ENCODE results near the gene RALGAPB.

The RALGAPB gene

DNA sequence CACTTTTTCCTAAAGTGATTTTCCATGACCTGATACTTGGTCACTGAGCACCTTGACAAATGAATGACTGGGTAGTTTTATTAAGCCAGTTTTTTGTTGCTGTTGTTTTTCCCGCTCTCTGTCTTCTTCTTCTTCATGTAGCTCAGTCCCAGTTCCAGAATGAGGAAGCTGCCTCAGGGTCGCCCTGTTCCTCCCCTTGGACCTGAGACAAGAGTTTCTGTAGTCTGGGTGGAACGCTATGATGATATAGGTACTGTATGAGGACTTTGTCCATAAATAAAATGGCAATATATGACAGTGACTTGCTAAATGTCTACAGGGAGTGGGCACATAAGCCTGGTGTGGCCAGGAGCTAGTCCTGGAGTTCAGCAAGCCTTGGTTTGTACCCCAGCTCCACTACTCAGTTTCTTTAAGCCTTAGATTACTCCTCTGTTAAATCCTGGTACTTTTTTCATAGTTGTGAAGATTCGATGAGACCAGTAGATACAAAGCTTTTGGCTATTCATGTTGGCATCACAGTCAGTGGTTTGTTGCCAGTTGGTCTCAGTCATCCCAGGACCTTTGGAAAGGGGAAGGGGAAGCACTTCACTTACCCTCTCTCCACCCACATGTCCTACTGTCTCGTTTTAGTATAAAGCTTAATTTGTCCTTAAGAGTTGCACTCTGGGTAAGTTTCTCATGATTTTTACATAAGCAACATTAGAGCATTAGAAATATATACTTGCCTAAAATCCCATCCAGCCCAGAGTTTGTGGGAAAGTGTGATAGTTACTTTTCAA lies 97.3 kb downstream of the RALGAPB start:
- TF ChIP-seq, protein P1, sequence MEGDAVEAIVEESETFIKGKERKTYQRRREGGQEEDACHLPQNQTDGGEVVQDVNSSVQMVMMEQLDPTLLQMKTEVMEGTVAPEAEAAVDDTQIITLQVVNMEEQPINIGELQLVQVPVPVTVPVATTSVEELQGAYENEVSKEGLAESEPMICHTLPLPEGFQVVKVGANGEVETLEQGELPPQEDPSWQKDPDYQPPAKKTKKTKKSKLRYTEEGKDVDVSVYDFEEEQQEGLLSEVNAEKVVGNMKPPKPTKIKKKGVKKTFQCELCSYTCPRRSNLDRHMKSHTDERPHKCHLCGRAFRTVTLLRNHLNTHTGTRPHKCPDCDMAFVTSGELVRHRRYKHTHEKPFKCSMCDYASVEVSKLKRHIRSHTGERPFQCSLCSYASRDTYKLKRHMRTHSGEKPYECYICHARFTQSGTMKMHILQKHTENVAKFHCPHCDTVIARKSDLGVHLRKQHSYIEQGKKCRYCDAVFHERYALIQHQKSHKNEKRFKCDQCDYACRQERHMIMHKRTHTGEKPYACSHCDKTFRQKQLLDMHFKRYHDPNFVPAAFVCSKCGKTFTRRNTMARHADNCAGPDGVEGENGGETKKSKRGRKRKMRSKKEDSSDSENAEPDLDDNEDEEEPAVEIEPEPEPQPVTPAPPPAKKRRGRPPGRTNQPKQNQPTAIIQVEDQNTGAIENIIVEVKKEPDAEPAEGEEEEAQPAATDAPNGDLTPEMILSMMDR (IDR thresholded peaks at IDR 0.05; ENCODE audit: insufficient read depth, low read depth, low read length, missing control alignments) = no peak
- no peak overlapping the region for H3K4me3 ChIP-seq (ENCODE audit: low read length)
- no peak for DNase-seq (ENCODE audit: low read depth)

DNA sequence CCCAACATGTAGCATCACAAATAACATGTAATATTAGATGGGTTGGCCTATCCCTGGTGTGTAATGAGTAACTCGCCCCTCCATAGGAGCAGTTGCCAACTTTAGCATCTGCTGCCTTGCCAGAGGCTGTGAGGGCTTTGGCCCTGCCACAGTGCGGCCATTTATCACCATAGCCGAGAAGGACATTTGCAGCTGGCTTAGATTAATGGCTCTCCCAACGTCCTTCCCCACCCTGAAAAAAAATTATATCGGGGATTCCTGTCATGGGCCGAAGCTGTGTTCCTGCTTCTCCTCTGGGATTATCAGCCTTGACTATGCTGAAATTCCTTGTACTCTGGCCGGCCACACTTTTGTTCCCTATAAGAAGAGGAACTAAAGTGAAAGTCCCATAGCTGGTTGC lies 100.8 kb downstream of the RALGAPB start:
- DNase-seq (ENCODE audit: low read depth) = no peak
- no peak overlapping the region for H3K4me3 ChIP-seq (ENCODE audit: low read length)
- TF ChIP-seq, protein P1 (IDR thresholded peaks at IDR 0.05; ENCODE audit: insufficient read depth, low read depth, low read length, missing control alignments) = no peak

DNA sequence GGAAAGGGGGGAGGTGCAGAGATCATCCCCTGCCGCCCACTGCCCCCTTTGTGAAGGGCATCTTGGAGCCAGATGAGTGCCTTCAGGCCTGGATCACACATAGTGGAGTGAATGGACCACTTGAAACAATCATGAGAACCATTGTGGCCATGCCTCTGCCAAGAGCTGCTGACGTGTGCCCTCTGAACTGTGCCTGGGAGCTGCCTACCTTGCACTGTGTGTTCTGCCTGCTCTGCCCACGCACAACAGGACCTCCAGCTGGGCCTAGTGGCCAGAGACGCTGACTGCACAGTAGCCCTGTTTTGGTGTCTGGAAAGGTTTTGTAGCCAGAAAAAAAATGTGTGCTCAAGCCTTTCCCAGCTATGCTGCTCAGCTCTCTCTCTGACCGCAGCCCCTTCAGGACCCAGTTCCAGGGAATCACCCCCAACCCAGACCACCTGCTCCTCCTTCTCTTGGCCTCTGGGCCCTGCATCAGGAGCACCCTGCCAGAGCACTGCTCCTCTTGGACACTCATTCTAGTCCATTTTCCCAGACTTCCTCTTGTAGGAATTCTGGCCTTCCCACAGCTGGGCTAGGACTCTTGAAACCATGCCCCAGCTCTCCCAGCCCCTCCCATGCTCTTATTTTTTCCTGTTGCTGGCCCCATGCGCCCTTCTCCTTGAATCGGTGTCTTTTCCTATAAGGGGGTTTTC lies 106.7 kb downstream of the RALGAPB start:
- TF ChIP-seq, protein P1 (IDR thresholded peaks at IDR 0.05; ENCODE audit: insufficient read depth, low read depth, low read length, missing control alignments) = no peak
- DNase-seq (ENCODE audit: low read depth) = no peak
- no peak overlapping the region for H3K4me3 ChIP-seq (ENCODE audit: low read length)

DNA sequence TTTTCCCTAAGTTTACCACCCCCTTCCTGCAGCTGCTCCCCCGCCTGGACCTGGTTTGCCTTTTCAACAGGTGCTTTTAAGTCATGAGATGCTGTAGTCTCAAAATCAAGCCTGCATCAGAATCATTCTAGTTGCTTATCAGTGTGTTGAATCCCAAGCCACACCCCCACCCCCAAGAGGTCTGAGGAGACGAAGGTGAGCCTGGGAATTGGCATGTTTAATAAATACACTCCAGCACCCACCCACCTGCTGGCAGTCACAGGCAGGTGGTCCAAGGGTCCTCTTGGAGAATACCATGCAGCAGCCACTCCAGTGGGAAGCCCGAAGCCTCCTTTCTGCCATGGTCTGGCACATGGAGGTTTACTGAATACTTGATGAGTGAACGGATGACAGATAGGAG lies 107.3 kb downstream of the RALGAPB start:
- DNase-seq (ENCODE audit: low read depth) = no peak
- TF ChIP-seq, protein P1 (IDR thresholded peaks at IDR 0.05; ENCODE audit: insufficient read depth, low read depth, low read length, missing control alignments) = no peak
- no peak overlapping the region for H3K4me3 ChIP-seq (ENCODE audit: low read length)

DNA sequence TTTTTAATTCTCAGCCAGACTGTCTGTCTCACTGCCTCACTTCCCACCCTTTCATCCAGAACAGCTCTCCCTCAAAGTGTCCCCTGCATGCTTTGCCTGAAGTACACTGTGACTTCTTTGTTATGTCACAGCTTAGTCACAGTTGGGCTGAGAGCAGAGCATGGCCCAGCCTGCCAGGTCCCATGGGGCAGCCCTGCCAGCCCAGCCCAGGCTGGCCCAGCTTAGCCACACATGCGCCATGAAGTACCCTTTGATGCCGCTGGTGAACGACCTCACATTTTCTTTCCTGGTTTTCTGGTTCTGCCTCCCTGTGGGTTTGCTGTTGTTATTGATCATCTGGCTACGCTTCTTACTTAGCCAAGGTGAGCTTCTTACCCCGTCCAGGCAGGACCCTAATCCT lies 108.4 kb downstream of the RALGAPB start, which contains the start of gene ADIG:
TSS of gene ADIG (plus strand) at position 185 of the 400 bp plus-strand sequence. CDS start at position 239, 54 bp downstream.
- TF ChIP-seq, protein P1 (IDR thresholded peaks at IDR 0.05; ENCODE audit: insufficient read depth, low read depth, low read length, missing control alignments) = no peak
- H3K4me3 ChIP-seq (ENCODE audit: low read length) = no peak within 1 kb of the TSS
- DNase-seq (ENCODE audit: low read depth) = peak; percentile 32

DNA sequence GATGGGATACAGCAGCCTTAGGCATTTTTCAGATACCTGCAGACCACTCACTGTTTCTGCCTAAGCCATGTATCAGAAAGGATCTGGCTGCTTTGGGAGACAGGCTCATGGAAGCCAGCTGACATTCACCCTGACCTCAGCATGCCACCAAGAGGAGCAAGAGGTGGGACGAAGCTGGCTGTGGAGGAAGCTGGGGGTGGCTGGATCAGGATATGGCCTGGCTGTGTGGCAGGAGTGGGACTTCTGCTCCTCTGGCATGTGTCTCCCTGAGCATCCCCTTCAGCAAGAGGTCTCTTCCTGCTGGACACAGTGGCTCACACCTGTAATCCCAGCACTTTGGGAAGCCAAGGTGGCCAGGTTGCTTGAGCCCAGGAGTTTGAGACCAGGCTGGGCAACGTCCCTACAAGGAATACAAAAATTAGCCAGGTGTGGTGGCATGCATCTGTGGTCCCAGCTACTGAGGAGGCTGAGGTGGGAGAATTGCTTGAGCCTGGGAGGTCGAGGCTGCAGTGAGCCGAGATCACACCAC lies 109.3 kb downstream of the RALGAPB start:
- no peak overlapping the region for H3K4me3 ChIP-seq (ENCODE audit: low read length)
- TF ChIP-seq, protein P1 (IDR thresholded peaks at IDR 0.05; ENCODE audit: insufficient read depth, low read depth, low read length, missing control alignments) = no peak
- no peak for DNase-seq (ENCODE audit: low read depth)

All from epithelial cell of esophagus (primary cell).